Right hindlimb (tissue), 1 donor: ENCODE results near the gene CROCC.
A peak's percentile ranks its signal among the peaks of the same experiment; 100 is the strongest.
"Not testable (repeated sequence)": the region's sequence is repeated elsewhere in the genome, so short reads cannot be mapped to it uniquely, and the experiment has no call there.

Experiments
- DNase-seq: peaks from one replicate; pipeline ENCODE4 v3.0.0-alpha.2; 2018

Gene CROCC

GRCh38 chr1:16939386-16940180, 17.9 kb downstream of the CROCC start:
- DNase-seq: not testable (repeated sequence)

- no peak for DNase-seq
These were observed 22.3 kb downstream of the CROCC start for GRCh38 chr1:16944038-16944437.

GRCh38 chr1:16945512-16945911, 23.8 kb downstream of the CROCC start:
- not testable (repeated sequence) for DNase-seq

GRCh38 chr1:16946185-16946584, 24.5 kb downstream of the CROCC start:
- not testable (repeated sequence) for DNase-seq

- no peak for DNase-seq
These were observed 24.9 kb downstream of the CROCC start for GRCh38 chr1:16946646-16947045.

- not testable (repeated sequence) for DNase-seq
These were observed 26.7 kb downstream of the CROCC start for GRCh38 chr1:16948282-16948891.

GRCh38 chr1:16949026-16949425, 27.3 kb downstream of the CROCC start:
- not testable (repeated sequence) for DNase-seq

- DNase-seq: not testable (repeated sequence)
These were observed 30.6 kb downstream of the CROCC start for GRCh38 chr1:16952376-16952775.

GRCh38 chr1:16954579-16954978, 32.8 kb downstream of the CROCC start:
- no peak for DNase-seq

- no peak for DNase-seq
These were observed 33.5 kb downstream of the CROCC start for GRCh38 chr1:16955186-16955585.

GRCh38 chr1:16956775-16957174, 35.0 kb downstream of the CROCC start:
- DNase-seq: no peak

GRCh38 chr1:16957731-16958130, 36.0 kb downstream of the CROCC start:
- DNase-seq: no peak

- no peak for DNase-seq
These were observed 36.7 kb downstream of the CROCC start for GRCh38 chr1:16958475-16958874.

GRCh38 chr1:16960560-16961296, 39.0 kb downstream of the CROCC start:
- peak; percentile 88 for DNase-seq

GRCh38 chr1:16961297-16962133, 39.8 kb downstream of the CROCC start:
- DNase-seq: no peak

- not testable (repeated sequence) for DNase-seq
These were observed 42.4 kb downstream of the CROCC start for GRCh38 chr1:16964169-16964568.

GRCh38 chr1:16965486-16966067, 43.8 kb downstream of the CROCC start:
- DNase-seq: no peak

GRCh38 chr1:16966282-16966681, 44.6 kb downstream of the CROCC start:
- DNase-seq: no peak

- peak; percentile 89 for DNase-seq
These were observed 45.4 kb downstream of the CROCC start for GRCh38 chr1:16967095-16967575.

- DNase-seq: no peak
These were observed 46.2 kb downstream of the CROCC start for GRCh38 chr1:16967962-16968361.

GRCh38 chr1:16968372-16968771, 46.6 kb downstream of the CROCC start:
- DNase-seq: no peak

- peak; percentile 71 for DNase-seq
These were observed 47.4 kb downstream of the CROCC start for GRCh38 chr1:16969057-16969611.
